ENCODE results near the gene SHISA7.

The SHISA7 gene

GRCh38 chr19:55400281-55401087 is 42.6 kb downstream of the SHISA7 start:
- TF ChIP-seq CTCF (conservative IDR thresholded peaks at IDR 0.05; ENCODE audit: low read depth, low read length), result no peak
- H3K4me3 ChIP-seq (ENCODE audit: low read depth, low read length), result no peak overlapping the region
- DNase-seq (ENCODE audit: low read depth), result no peak

- H3K4me3 ChIP-seq (ENCODE audit: low read depth, low read length), result no peak overlapping the region
- DNase-seq (ENCODE audit: low read depth), result no peak
- no peak for TF ChIP-seq CTCF (conservative IDR thresholded peaks at IDR 0.05; ENCODE audit: low read depth, low read length)
Measured at GRCh38 chr19:55398200-55398925, 44.7 kb downstream of the SHISA7 start.

- no peak for TF ChIP-seq CTCF (conservative IDR thresholded peaks at IDR 0.05; ENCODE audit: low read depth, low read length)
- no peak for DNase-seq (ENCODE audit: low read depth)
- H3K4me3 ChIP-seq (ENCODE audit: low read depth, low read length), result no peak overlapping the region
Measured at GRCh38 chr19:55392820-55393761, 50.0 kb downstream of the SHISA7 start.

- no peak overlapping the region for H3K4me3 ChIP-seq (ENCODE audit: low read depth, low read length)
- TF ChIP-seq CTCF (conservative IDR thresholded peaks at IDR 0.05; ENCODE audit: low read depth, low read length), result no peak
- DNase-seq (ENCODE audit: low read depth), result peak; percentile 63
Measured at GRCh38 chr19:55391702-55392615, 51.1 kb downstream of the SHISA7 start.

- no peak for TF ChIP-seq CTCF (conservative IDR thresholded peaks at IDR 0.05; ENCODE audit: low read depth, low read length)
- no peak for DNase-seq (ENCODE audit: low read depth)
- no peak overlapping the region for H3K4me3 ChIP-seq (ENCODE audit: low read depth, low read length)
Measured at GRCh38 chr19:55391191-55391670, 51.9 kb downstream of the SHISA7 start.

- no peak overlapping the region for H3K4me3 ChIP-seq (ENCODE audit: low read depth, low read length)
- DNase-seq (ENCODE audit: low read depth), result peak; percentile 88
Measured at GRCh38 chr19:55390461-55390880, 52.6 kb downstream of the SHISA7 start.

More at GRCh38 chr19:55390461-55390880, 52.6 kb downstream of the SHISA7 start:
- TF ChIP-seq CTCF (conservative IDR thresholded peaks at IDR 0.05; ENCODE audit: low read depth, low read length), result no peak

Measured in choroid plexus epithelial cell (primary cell).